GM12873 (cell line): ENCODE results near the gene PRKCE.

Experiments
- CTCF ChIP-seq: IDR thresholded peaks from 2 replicates; pipeline ENCODE4 v1.5.1; 2012; ENCODE audit warnings: low read depth, mild to moderate bottlenecking, moderate library complexity, low read length, control low read depth; ENCODE audit not compliant: insufficient read depth; ENCODE audit errors: missing control alignments

PRKCE gene

DNA sequence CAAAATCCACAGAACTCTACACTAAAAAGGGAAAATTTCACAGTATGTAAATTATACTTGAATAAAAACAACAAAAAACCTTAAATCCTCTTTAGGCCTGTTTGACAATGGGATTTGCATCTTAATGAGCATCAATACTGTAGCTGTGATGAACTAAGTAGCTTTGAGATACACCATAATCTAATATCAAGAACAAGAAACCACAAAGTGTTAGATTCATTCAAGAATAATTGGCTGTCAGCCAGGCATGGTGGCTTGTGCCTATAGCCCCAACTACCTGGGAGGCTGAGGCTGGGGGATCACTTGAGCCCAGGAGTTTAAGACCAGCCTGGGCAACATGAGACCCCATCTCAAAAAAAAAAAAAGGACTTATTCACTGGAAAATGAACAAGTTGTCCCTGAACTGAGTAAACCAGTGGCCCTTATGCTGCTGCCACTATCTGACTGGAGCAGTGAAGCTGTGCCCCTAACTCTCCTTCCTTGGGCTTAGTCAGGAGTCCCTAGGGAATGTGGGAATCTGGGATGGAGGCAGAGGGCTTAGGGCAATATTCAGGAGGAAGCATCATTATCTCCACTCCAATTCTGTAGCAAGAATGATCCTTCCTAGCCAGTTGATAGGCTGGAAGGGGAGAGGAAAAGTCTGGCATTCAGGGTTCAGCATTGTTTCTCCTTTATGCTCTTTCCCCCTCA, 88.5 kb downstream of the PRKCE start:
- TF ChIP-seq CTCF = no peak

DNA sequence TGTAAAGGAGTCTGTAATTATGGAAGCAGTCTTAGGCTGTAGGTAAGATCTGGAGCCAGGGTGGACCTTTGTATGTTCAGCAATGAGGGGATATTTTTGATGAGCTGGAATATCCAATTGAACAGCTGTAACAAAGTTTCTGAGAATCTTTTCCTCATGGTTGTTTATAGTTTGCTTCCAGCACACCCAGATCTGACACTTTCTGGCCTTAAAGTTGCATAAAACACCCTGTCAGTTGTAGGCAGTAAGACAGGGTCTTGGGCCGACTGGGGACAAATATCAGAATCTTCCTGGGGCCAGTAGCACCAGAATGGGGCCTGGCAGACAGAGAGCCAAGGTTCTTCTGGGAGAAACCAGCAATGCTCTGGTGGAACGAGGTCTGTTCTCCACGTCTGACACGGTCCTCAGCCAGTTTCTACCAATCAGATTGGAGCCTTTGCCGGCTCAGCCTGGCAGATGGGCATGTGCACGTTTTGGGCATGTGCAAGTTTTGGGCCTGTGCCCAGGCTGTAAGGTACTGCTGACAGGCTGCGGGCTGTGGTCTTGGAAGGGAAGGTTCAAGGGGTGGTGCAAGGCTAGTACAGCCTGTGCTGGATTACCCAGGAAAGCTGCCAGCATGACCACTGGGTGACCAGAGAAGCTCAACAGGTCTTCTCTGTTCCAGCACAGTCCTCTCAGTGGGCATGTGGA, 89.8 kb downstream of the PRKCE start:
- TF ChIP-seq CTCF = no peak

- no peak for TF ChIP-seq CTCF
Observed at GRCh38 chr2:45743531-45744396, 92.3 kb downstream of the PRKCE start.

DNA sequence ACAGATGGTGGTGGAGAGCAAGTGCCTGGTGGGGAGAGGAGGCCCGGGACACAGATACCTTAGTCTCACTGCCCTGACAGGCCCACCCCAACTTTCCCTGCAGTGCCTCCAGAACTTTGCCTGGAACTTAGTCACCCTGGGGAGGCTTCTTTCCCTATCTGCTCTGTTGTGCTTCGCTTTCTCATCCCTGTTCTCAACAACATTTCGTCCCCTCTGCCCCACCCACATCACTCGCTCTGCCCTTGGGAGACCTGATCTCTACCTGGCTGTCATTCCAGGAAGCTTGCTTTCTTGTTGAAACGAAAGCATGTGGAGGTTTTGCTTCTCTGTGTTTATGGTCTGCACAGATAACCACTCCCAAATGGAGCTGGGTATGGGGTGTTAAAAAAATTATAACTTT, 93.8 kb downstream of the PRKCE start:
- no peak for TF ChIP-seq CTCF

DNA sequence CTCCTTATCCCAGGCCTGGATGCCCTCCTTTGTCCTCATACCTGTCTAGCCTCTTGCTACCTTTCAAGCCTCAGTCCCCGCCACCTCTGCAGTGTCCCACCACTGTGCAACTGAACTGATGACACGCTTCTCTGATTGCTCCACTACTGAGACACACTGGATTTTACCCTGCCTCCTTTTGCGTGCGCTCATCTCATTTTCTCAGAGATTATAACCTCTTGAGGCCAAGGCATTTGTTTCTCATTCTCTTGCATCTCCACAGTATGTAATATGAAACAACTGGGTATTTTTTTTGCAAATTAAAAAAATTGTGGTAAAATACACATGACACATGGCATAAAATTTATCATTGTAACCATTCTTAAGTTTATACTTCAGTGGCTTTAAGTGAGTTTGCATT, 95.4 kb downstream of the PRKCE start:
- TF ChIP-seq CTCF = no peak

GRCh38 chr2:45747363-45747762, 95.9 kb downstream of the PRKCE start:
- TF ChIP-seq CTCF = no peak

DNA sequence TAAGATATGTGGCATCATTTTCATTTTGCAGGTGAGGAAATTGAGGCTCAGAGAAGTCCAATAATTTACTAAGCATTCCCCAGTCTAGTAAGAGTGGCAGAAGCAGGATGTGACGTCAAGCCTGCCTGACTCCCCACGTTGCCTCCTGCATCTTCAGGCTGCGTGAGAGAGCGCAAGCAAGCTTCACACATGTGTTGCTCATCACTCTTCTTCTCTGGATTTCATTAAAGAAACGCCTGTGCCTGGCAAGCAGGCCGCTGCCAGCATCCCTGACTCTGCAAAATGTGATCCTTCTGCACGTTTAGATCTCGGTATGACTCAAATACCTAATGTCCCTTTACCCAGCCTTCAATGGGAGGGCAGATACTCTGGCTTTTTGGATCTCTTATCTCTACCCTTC, 96.8 kb downstream of the PRKCE start:
- TF ChIP-seq CTCF = no peak
